Type B pancreatic cell (in vitro differentiated cells): ENCODE results near the gene DZIP1. TPM values are rescaled to one million over a fixed set of nuclear protein-coding genes. Genes with fewer than 3 reads are reported as not detected.

Source experiments
- DNase-seq: peaks from one replicate; pipeline ENCODE4 v3.0.0; 2021; ENCODE audit warnings: mixed read lengths; ENCODE audit not compliant: unreplicated experiment; ENCODE audit errors: extremely low spot score
- H3K27ac Mint-ChIP-seq: 2 replicates; pipeline ENCODE4 v1.8.0; 2021; ENCODE audit warnings: mild to moderate bottlenecking, mixed read lengths
- H3K27me3 Mint-ChIP-seq: 2 replicates; pipeline ENCODE4 v1.8.0; 2021; ENCODE audit warnings: mixed read lengths
- H3K36me3 Mint-ChIP-seq: 2 replicates; pipeline ENCODE4 v1.8.0; 2021; ENCODE audit warnings: mixed read lengths
- H3K4me1 Mint-ChIP-seq: one replicate; pipeline ENCODE4 v1.8.0; 2021; ENCODE audit warnings: mixed read lengths; ENCODE audit not compliant: unreplicated experiment
- H3K4me3 Mint-ChIP-seq: 2 replicates; pipeline ENCODE4 v1.8.0; 2021; ENCODE audit warnings: mild to moderate bottlenecking, mixed read lengths
- H3K9me3 Mint-ChIP-seq: 2 replicates; pipeline ENCODE4 v1.8.0; 2021; ENCODE audit warnings: mixed read lengths
- total RNA-seq: library from RNA; stranded (reverse); gene quantifications from 2 replicates; pipeline ENCODE4 v1.2.1, GENCODE V29; 2021; ENCODE audit warnings: low replicate concordance
- TF ChIP-seq, protein P1 (sequence below): fragments of 200-600 bp; sonication (generic); conservative IDR thresholded peaks from 2 replicates; pipeline ENCODE4 v1.5.0; 2021; ENCODE audit warnings: antibody characterized with exemption, mild to moderate bottlenecking

DZIP1 gene
- total RNA-seq, 1 donor from 2014 or later, result 51.3 TPM

DNA sequence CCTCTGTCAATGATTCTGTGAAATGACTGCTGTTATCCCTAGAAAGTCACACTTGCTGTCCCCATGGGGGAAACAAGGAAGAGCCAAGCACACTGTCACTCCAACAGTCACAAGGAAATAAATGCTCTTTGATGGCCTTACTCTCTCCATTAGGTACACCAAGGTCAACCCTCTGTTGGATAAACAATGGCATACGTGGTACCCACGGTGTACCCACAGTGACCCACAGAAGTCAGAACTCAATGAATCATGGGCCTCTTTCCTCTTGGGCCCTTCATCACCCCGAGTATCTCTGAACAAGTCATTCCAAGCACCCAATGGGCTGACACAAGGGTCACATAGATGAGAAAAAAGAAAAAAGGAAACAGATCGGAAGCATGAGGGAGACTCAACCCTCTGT is 15.4 kb downstream of the DZIP1 start:
- no peak overlapping the region for H3K4me3 Mint-ChIP-seq
- no peaks in the 10 kb centered on the region for H3K4me1 Mint-ChIP-seq
- H3K27me3 Mint-ChIP-seq, result no peaks in the 10 kb centered on the region
- H3K9me3 Mint-ChIP-seq, result no peaks in the 10 kb centered on the region
- H3K27ac Mint-ChIP-seq, result no peak overlapping the region
- DNase-seq, result no peak
- H3K36me3 Mint-ChIP-seq, result peaks cover 66% of the 10 kb centered on the region
- TF ChIP-seq, protein P1, sequence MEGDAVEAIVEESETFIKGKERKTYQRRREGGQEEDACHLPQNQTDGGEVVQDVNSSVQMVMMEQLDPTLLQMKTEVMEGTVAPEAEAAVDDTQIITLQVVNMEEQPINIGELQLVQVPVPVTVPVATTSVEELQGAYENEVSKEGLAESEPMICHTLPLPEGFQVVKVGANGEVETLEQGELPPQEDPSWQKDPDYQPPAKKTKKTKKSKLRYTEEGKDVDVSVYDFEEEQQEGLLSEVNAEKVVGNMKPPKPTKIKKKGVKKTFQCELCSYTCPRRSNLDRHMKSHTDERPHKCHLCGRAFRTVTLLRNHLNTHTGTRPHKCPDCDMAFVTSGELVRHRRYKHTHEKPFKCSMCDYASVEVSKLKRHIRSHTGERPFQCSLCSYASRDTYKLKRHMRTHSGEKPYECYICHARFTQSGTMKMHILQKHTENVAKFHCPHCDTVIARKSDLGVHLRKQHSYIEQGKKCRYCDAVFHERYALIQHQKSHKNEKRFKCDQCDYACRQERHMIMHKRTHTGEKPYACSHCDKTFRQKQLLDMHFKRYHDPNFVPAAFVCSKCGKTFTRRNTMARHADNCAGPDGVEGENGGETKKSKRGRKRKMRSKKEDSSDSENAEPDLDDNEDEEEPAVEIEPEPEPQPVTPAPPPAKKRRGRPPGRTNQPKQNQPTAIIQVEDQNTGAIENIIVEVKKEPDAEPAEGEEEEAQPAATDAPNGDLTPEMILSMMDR, result no peak

DNA sequence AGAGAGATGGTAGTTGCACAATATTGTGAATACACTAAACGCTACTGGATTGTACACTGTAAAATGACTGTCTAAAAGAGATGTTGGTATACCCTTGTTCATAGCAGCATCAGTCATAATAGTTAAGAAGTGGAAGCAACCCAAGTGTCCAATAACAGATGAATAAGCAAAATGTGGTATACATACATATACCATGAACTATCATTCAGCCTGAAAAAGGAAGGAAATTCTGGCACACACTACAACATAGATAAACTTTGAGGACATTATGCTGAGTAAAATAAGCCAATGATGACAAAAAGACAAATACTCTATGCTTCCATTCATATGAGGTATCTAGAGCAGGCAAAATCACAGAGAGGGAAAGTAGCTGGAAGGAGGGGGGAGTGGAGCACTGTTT is 16.0 kb downstream of the DZIP1 start:
- H3K4me3 Mint-ChIP-seq, result no peak overlapping the region
- H3K4me1 Mint-ChIP-seq, result no peaks in the 10 kb centered on the region
- H3K9me3 Mint-ChIP-seq, result no peaks in the 10 kb centered on the region
- TF ChIP-seq, protein P1, result no peak
- no peak overlapping the region for H3K27ac Mint-ChIP-seq
- H3K27me3 Mint-ChIP-seq, result no peaks in the 10 kb centered on the region
- H3K36me3 Mint-ChIP-seq, result peaks cover 64% of the 10 kb centered on the region
- no peak for DNase-seq

DNA sequence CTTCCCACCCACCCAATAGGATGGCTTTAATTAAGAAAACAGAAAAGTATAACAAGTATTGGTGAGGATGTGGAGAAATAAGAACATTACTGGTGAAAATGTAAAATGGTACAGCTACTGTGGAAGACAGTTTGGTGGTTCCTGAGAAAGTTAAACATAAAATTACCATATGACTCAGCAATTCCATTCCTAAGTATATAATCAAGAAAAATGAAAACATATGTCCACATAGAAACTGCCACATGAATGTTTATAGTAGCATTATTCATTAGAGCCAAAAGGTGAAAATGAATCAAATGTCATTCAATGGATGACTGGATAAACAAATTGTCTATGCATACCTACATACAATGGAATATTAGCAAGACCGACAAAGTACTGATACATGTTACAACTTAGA is 16.9 kb downstream of the DZIP1 start:
- peaks cover 63% of the 10 kb centered on the region for H3K36me3 Mint-ChIP-seq

DNA sequence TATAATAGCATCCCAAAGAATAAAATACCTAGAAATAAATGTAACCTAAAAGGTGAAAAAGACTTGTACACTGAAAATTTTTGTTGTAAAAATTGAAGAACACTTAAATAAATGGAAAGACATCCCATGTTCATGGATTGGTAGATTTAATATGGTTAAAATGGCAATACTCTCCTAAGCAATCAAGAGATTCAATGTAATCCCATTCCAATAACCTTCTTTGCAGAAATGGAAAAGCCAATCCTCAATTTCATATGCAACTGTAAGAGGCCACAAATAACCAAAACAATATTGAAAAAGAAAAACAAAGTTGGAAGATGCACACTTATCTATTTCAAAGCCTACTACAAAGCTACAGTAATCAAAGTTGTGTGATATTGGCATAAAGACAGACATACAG is 17.7 kb downstream of the DZIP1 start:
- peaks cover 55% of the 10 kb centered on the region for H3K36me3 Mint-ChIP-seq
- TF ChIP-seq, protein P1, result no peak
- H3K9me3 Mint-ChIP-seq, result no peaks in the 10 kb centered on the region
- H3K4me1 Mint-ChIP-seq, result no peaks in the 10 kb centered on the region
- no peak overlapping the region for H3K27ac Mint-ChIP-seq
- DNase-seq, result no peak
- no peaks in the 10 kb centered on the region for H3K27me3 Mint-ChIP-seq
- no peak overlapping the region for H3K4me3 Mint-ChIP-seq

More for the DNA sequence above, 16.9 kb downstream of the DZIP1 start:
- DNase-seq, result no peak
- Mint-ChIP-seq H3K9me3 (no peaks in the 10 kb centered on the region), H3K27me3 (no peaks in the 10 kb centered on the region), H3K27ac (no peak overlapping the region), H3K4me1 (no peaks in the 10 kb centered on the region), H3K4me3 (no peak overlapping the region)
- TF ChIP-seq, protein P1, result no peak

DNA sequence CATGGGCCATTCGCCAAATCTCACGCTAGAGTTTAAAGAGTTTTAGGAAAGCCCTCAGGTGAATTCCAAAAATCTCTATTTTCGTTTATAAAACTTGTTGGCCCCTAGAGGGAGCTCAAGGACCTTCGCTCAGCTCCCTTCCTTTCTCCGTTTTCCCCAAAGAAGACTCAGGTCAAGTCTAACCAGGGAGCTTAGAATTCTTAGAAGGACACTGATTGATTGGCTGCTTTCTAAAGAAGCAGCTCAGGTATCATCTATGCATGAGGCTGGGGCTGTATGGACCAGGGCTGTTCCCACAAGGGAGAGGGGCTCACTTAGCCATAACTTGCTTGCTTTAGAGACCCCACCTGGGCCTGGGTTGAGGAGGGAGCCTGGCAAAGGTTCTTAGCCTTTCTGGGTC is 20.5 kb downstream of the DZIP1 start:
- no peak for DNase-seq
- H3K27me3 Mint-ChIP-seq, result no peaks in the 10 kb centered on the region
- TF ChIP-seq, protein P1, result peak; percentile 84
- no peaks in the 10 kb centered on the region for H3K9me3 Mint-ChIP-seq
- peaks cover 42% of the 10 kb centered on the region for H3K36me3 Mint-ChIP-seq
- H3K4me1 Mint-ChIP-seq, result no peaks in the 10 kb centered on the region
- H3K27ac Mint-ChIP-seq, result no peak overlapping the region
- no peak overlapping the region for H3K4me3 Mint-ChIP-seq

DNA sequence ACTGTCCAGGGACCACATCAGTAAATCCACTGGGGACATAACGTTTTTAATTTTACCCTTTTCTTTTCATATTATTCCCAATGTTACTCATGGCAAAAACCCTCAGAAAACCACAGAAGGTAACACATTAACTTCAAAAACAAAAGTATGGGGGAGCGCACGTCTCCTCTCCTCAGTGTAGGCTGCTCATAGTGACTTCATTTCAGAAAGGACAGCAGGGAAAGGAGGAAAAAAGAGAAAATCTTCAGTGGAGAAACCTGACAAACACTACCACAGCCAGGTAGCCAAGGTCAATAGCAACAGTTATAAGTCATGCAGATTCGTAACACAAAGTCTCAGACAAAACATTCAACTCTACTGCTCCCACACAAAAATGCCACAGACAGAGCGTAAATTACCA is 21.4 kb downstream of the DZIP1 start:
- Mint-ChIP-seq H3K27me3 (no peaks in the 10 kb centered on the region), H3K4me1 (no peaks in the 10 kb centered on the region), H3K36me3 (peaks cover 35% of the 10 kb centered on the region), H3K4me3 (no peak overlapping the region), H3K27ac (no peak overlapping the region), H3K9me3 (no peaks in the 10 kb centered on the region)
- DNase-seq, result no peak
- TF ChIP-seq, protein P1, result no peak
